Adrenal gland (tissue), 12 donors: ENCODE measurements around the gene SMURF1. TPM values are rescaled to one million over a fixed set of nuclear protein-coding genes. Genes with fewer than 3 reads are reported as not detected.
A peak's percentile ranks its signal among the peaks of the same experiment; 100 is the strongest.

Source experiments
- DNase-seq, 7 donors: peaks; one replicate each; pipeline ENCODE4 v3.0.0-alpha.2; 2019 to 2020
- H3K27ac ChIP-seq, 5 donors: fragments of 200-600 bp; sonication (generic) in 4 of 5; 1 replicate in 3 of 5; 2 replicates in 2 of 5; pipeline versions ENCODE4 v1.5.1 to v1.8.0; 2016 to 2020; ENCODE audit warnings: mild to moderate bottlenecking in 1 of 5
- H3K27me3 ChIP-seq: fragments of 200-600 bp; 2 replicates; pipeline ENCODE4 v1.8.0; 2021
- H3K36me3 ChIP-seq, 2 donors: fragments of 200-600 bp; replicated peaks in 1 of 2; 1 replicate in 1 of 2; 2 replicates in 1 of 2; pipeline versions ENCODE4 v1.5.1 to v1.8.0; 2018 to 2022
- H3K4me1 ChIP-seq, 2 donors: fragments of 200-600 bp; replicated peaks in 1 of 2; 1 replicate in 1 of 2; 2 replicates in 1 of 2; pipeline versions ENCODE4 v1.5.1 to v1.8.0; 2018 to 2021
- H3K4me3 ChIP-seq, 4 donors: fragments of 200-600 bp; sonication (generic) in 3 of 4; one replicate each; pipeline ENCODE4 v1.5.1; 2016 to 2018
- H3K9me3 ChIP-seq, 3 donors: fragments of 200-600 bp; sonication (generic) in 1 of 3; replicated peaks in 1 of 3; 1 replicate in 2 of 3; 2 replicates in 1 of 3; pipeline versions ENCODE4 v1.5.1 to v1.8.0; 2016 to 2021
- POLR2A ChIP-seq, 2 donors: fragments of 450-650 bp; IDR thresholded peaks; one replicate each; pipeline ENCODE4 v1.6.1; 2017; ENCODE audit warnings: antibody characterized with exemption in 2 of 2, mild to moderate bottlenecking in 2 of 2, moderate library complexity in 1 of 2
- WGBS, 4 donors: extraction: QIAGEN DNeasy Blood & Tissue Kit in 2 of 4; methylation state at CpG; one replicate each; pipeline versions ENCODE4 v1.1.5 to v1.1.7; 2013 to 2017; 5-methylcytosine and 5-hydroxymethylcytosine counted together
- intact Hi-C, 2 donors: fragments of 100-400 bp; cut with DNase I; formaldehyde crosslinking; loops; one replicate each; pipeline versions ENCODE4 v1.14.1 to v1.15.0; 2022 to 2023
- polyA plus RNA-seq, 3 donors: library from polyadenylated mRNA; stranded (reverse); fragments of 200-250 nt in 2 of 3; fragments of 350-450 nt in 1 of 3; fragmentation: Illumina TruSeq in 1 of 3; extraction: RNeasy Lipid Tissue Mini Kit (QIAGEN cat#74804) in 1 of 3; gene quantifications; one replicate each; pipeline ENCODE4 v1.2.3, GENCODE V29; 2013 to 2014
- total RNA-seq, 9 donors: library from RNA; depleted of rRNA in 4 of 9; stranded (reverse); fragments of >200 nt in 4 of 9; fragments of 120-200 nt in 1 of 9; fragmentation: NEBNext Ultra II Directional in 1 of 9; extraction: Animal tissue kit (Norgen Biotek cat#: 25700) in 1 of 9; gene quantifications; one replicate each; pipeline versions ENCODE4 v1.1.0 to v1.2.4, GENCODE V29; 2013 to 2023
- TF ChIP-seq, protein P1 (sequence below), 6 experiments: fragments of 450-650 bp in 4 of 6; fragments of 200-600 bp in 2 of 6; sonication (generic) in 1 of 6; IDR thresholded peaks; 1 replicate in 5 of 6; 2 replicates in 1 of 6; pipeline versions ENCODE4 v1.5.1 to v1.8.0; 2016 to 2021; ENCODE audit warnings: antibody characterized with exemption in 6 of 6, mild to moderate bottlenecking in 2 of 6, moderate library complexity in 1 of 6
- donor health status: healthy with polysubstance abuse.
- donor health status: Bipolar disorder and iron deficiency.
- donor health status: DM: yes; HTN: yes; CAD: no.
- donor health status: DM: no; HTN: no; CAD: no.
- donor health status: DM: no; HTN: no; CAD: no.
- donor health status: DM: yes; HTN: yes; CAD: no.

Gene SMURF1
- total and polyA plus RNA-seq, 12 donors, result 8.9 to 40.3 (median 22.3) TPM

DNA sequence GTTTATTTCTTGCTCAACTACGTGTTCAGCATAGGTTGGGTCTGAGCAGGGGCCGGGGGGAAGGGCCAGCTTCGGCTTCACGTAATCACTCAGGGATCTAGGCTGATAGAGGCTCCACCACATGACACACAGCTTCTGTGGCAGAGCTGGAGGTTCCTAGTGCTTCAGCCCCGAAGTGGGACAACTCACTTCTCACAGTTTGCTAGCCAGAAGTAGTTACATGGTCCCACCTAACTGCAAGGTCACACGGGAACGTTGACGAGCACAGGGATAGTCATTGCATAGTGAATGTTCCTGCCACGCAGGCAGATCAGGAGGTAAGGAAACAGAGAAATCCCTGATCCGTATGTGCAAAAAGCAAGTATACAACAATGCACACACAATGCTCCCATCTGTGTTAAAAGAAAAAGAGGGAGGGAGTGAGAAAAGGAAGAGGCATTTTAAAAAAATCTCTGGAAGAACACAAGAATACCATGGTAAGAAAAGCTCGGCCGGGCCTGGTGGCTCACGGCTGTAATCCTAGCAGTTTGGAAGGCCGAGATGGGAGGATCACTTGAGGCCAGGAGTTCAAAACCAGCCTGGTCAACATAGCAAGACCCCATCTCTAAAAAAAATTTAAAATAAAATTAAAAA, 16.9 kb downstream of the SMURF1 start:
- Histone ChIP-seq H3K27me3 (no peaks in the 10 kb centered on the region), H3K9me3 (no peaks in the 10 kb centered on the region), H3K36me3 (no peaks in the 10 kb centered on the region), H3K4me1 (peaks cover 28 to 62% of the 10 kb centered on the region in 2 donors), H3K27ac (peak overlapping the region; percentile 60 to 88 (median 72)), H3K4me3 (no peak overlapping the region)
- intact Hi-C loops, result no loop called here
- 48 to 59% (median 50%) methylated on average over 14 of the region's 14 CpGs for WGBS, 4 donors
- TF ChIP-seq, protein P1, sequence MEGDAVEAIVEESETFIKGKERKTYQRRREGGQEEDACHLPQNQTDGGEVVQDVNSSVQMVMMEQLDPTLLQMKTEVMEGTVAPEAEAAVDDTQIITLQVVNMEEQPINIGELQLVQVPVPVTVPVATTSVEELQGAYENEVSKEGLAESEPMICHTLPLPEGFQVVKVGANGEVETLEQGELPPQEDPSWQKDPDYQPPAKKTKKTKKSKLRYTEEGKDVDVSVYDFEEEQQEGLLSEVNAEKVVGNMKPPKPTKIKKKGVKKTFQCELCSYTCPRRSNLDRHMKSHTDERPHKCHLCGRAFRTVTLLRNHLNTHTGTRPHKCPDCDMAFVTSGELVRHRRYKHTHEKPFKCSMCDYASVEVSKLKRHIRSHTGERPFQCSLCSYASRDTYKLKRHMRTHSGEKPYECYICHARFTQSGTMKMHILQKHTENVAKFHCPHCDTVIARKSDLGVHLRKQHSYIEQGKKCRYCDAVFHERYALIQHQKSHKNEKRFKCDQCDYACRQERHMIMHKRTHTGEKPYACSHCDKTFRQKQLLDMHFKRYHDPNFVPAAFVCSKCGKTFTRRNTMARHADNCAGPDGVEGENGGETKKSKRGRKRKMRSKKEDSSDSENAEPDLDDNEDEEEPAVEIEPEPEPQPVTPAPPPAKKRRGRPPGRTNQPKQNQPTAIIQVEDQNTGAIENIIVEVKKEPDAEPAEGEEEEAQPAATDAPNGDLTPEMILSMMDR (IDR thresholded peaks at IDR 0.05), result no peak
- TF ChIP-seq POLR2A (IDR thresholded peaks at IDR 0.05), result peak in 1 of 2 donors; percentile 68
- DNase-seq, result peak; percentile 49 to 87 (median 79)

- intact Hi-C loops, result no loop called here
- Histone ChIP-seq H3K9me3 (no peaks in the 10 kb centered on the region), H3K27me3 (no peaks in the 10 kb centered on the region), H3K4me3 (no peak overlapping the region), H3K27ac (peak overlapping the region in 4 of 5 donors; percentile 16 to 79 (median 63)), H3K4me1 (peaks cover 39 to 76% of the 10 kb centered on the region in 2 donors), H3K36me3 (no peaks in the 10 kb centered on the region)
- no peak for TF ChIP-seq POLR2A (IDR thresholded peaks at IDR 0.05)
- TF ChIP-seq, protein P1 (IDR thresholded peaks at IDR 0.05), result no peak
- no peak for DNase-seq
- WGBS, 4 donors, result 90 to 94% (median 92%) methylated on average over 4 of the region's 4 CpGs
These were observed 18.4 kb downstream of the SMURF1 start for GRCh38 chr7:99125505-99125865.

DNA sequence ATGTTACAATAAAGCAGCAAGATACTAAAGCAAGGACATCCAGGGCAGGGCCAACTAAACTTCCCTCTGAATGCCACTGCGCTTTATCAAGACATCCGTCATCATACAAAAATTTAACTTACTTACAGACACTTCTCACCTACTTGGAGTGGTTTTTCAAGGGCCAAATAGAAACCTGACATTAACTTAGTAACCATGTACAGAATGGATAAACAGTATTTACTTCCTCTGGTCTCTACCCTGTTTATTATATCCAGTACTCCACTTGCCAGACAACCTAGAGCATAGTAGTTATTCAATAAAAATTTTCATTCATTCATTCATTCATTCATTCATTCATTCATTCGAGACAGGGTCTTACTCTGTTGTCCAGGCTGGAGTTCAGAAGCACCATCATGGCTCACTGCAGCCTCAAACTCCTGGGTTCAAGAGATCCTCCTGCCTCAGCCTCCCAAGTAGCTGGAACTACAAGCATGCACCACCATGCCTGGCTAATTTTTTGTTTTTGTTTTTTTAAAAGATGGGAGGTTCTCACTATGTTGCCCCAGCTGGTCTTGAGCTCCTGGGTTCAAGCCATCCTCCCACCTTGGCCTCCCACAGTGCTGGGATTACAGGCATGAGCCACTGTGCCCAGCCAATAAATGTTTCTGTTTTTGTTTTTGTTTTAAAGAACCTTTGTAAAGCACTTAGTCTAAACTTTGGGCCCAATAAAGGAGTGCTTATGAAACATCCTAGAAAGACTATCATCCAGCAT, 19.0 kb downstream of the SMURF1 start:
- H3K36me3 ChIP-seq, result no peaks in the 10 kb centered on the region
- peak overlapping the region; percentile 51 to 79 (median 60) for H3K27ac ChIP-seq
- no peak overlapping the region for H3K4me3 ChIP-seq
- TF ChIP-seq, protein P1 (IDR thresholded peaks at IDR 0.05), result no peak
- no peaks in the 10 kb centered on the region for H3K27me3 ChIP-seq
- H3K4me1 ChIP-seq, result peaks cover 43 to 76% of the 10 kb centered on the region in 2 donors
- DNase-seq, result no peak
- WGBS, 4 donors, result 48 to 68% (median 59%) methylated on average over 3 of the region's 3 CpGs
- H3K9me3 ChIP-seq, result no peaks in the 10 kb centered on the region
- intact Hi-C loops, result no loop called here

- WGBS, 4 donors, result 52 to 79% (median 61%) methylated on average over 4 of the region's 4 CpGs
- no peak overlapping the region for H3K4me3 ChIP-seq
- no peaks in the 10 kb centered on the region for H3K9me3 ChIP-seq
- no peaks in the 10 kb centered on the region for H3K36me3 ChIP-seq
- intact Hi-C loops, result no loop called here
- TF ChIP-seq, protein P1 (IDR thresholded peaks at IDR 0.05), result no peak
- TF ChIP-seq POLR2A (IDR thresholded peaks at IDR 0.05), result no peak
- peak overlapping the region; percentile 24 to 79 (median 60) for H3K27ac ChIP-seq
- peak in 1 of 7 donors; percentile 39 for DNase-seq
- H3K27me3 ChIP-seq, result no peaks in the 10 kb centered on the region
- H3K4me1 ChIP-seq, result peaks cover 43 to 76% of the 10 kb centered on the region in 2 donors
These were observed 19.7 kb downstream of the SMURF1 start for GRCh38 chr7:99124236-99124635.
